OCI-LY3 (cell line): Measurements from ENCODE around the gene DEFB126.

Experiments
- CTCF ChIP-seq: fragments of 200-600, 300-600 bp; sonication (generic); IDR thresholded peaks from 2 replicates; pipeline ENCODE4 v1.5.1; 2014; ENCODE audit warnings: antibody characterized with exemption, low read length, low read depth
- EZH2phosphoT487 ChIP-seq: fragments of 200-600 bp; shearing (Covaris generic); IDR thresholded peaks from 2 replicates; pipeline ENCODE4 v1.6.1; 2018; ENCODE audit warnings: antibody characterized with exemption, mixed run types, low read depth

GRCh38 chr20:164618-165017 lies 22.2 kb downstream of the DEFB126 start:
- TF ChIP-seq CTCF (no peak), EZH2phosphoT487 (no peak)
